ENCODE measurements around the gene DLST. TPM values are rescaled to one million over a fixed set of nuclear protein-coding genes. Genes with fewer than 3 reads are reported as not detected.

Gene DLST
- polyA plus RNA-seq, 1 experiment, result 150 TPM

- H3K27ac ChIP-seq (ENCODE audit: low read depth, low read length), result no peak overlapping the region
- POLR2A ChIA-PET, result no interaction called here
- CTCF ChIA-PET, result interaction anchor here (1.5 to 3.3 kb wide), 2 partner anchors 90 to 138 kb away, joined by 4 to 14 read pairs; no protein-coding TSS in a partner anchor
These were observed 69.2 kb downstream of the DLST start for GRCh38 chr14:74950795-74951442.

GRCh38 chr14:74951443-74952179 is 69.9 kb downstream of the DLST start:
- Histone ChIP-seq H3K9me3 (ENCODE audit: control insufficient read depth, insufficient read depth, low read length) (no peaks in the 10 kb centered on the region; the same call in 1 of the 2 replicates), H3K27me3 (ENCODE audit: control insufficient read depth, insufficient read depth, low read length) (peaks cover 5% of the 10 kb centered on the region), H3K27ac (ENCODE audit: low read depth, low read length) (no peak overlapping the region), H3K4me3 (ENCODE audit: low read depth, low read length) (no peak overlapping the region)
- POLR2A ChIA-PET, result no interaction called here
- CTCF ChIA-PET, result interaction anchor here (1.5 to 3.3 kb wide), 2 partner anchors 91 to 137 kb away, joined by 4 to 14 read pairs; no protein-coding TSS in a partner anchor
- DNase-seq (ENCODE audit: low read depth, low spot score), result no peak
- no peak for TF ChIP-seq CTCF (IDR thresholded peaks at IDR 0.05; ENCODE audit: low read depth, low read length)

More at GRCh38 chr14:74950795-74951442, 69.2 kb downstream of the DLST start:
- no peak for TF ChIP-seq CTCF (IDR thresholded peaks at IDR 0.05; ENCODE audit: low read depth, low read length)
- Histone ChIP-seq H3K27me3 (ENCODE audit: control insufficient read depth, insufficient read depth, low read length) (peaks cover 2% of the 10 kb centered on the region), H3K9me3 (ENCODE audit: control insufficient read depth, insufficient read depth, low read length) (no peaks in the 10 kb centered on the region), H3K4me3 (ENCODE audit: low read depth, low read length) (no peak overlapping the region)
- DNase-seq (ENCODE audit: low read depth, low spot score), result no peak

- DNase-seq (ENCODE audit: low read depth, low spot score), result no peak
- Histone ChIP-seq H3K4me3 (ENCODE audit: low read depth, low read length) (no peak overlapping the region), H3K27ac (ENCODE audit: low read depth, low read length) (no peak overlapping the region), H3K27me3 (ENCODE audit: control insufficient read depth, insufficient read depth, low read length) (peaks cover 8% of the 10 kb centered on the region), H3K9me3 (ENCODE audit: control insufficient read depth, insufficient read depth, low read length) (no peaks in the 10 kb centered on the region; the same call in 1 of the 2 replicates)
- ChIA-PET POLR2A (no interaction called here), CTCF (interaction anchor here (1.5 to 3.3 kb wide), 2 partner anchors 91 to 136 kb away, joined by 4 to 14 read pairs; no protein-coding TSS in a partner anchor)
- no peak for TF ChIP-seq CTCF (IDR thresholded peaks at IDR 0.05; ENCODE audit: low read depth, low read length)
These were observed 70.5 kb downstream of the DLST start for GRCh38 chr14:74952180-74952665.

GRCh38 chr14:74952697-74953484 is 71.2 kb downstream of the DLST start:
- H3K4me3 ChIP-seq (ENCODE audit: low read depth, low read length), result no peak overlapping the region
- no peak for TF ChIP-seq CTCF (IDR thresholded peaks at IDR 0.05; ENCODE audit: low read depth, low read length)
- no peak for DNase-seq (ENCODE audit: low read depth, low spot score)
- ChIA-PET POLR2A (no interaction called here), CTCF (interaction anchor here (1.6 to 3.3 kb wide), 2 partner anchors 8 to 136 kb away, joined by 6 to 14 read pairs; no protein-coding TSS in a partner anchor)
- H3K27ac ChIP-seq (ENCODE audit: low read depth, low read length), result no peak overlapping the region
- no peaks in the 10 kb centered on the region; the same call in 1 of the 2 replicates for H3K9me3 ChIP-seq (ENCODE audit: control insufficient read depth, insufficient read depth, low read length)
- peaks cover 12% of the 10 kb centered on the region for H3K27me3 ChIP-seq (ENCODE audit: control insufficient read depth, insufficient read depth, low read length)

Other genes starting within 250 kb of the DLST start
- 51.8 and 55.3 TPM in 2 replicates for gene AREL1, start 168.8 kb upstream of the DLST start, polyA plus RNA-seq (2011; rRNA removed)
- 61.3 and 78.5 TPM in 2 replicates for gene FCF1, start 168.8 kb upstream of the DLST start, polyA plus RNA-seq (2011; rRNA removed)
- 15.3 and 17.6 TPM in 2 replicates for gene YLPM1, start 118.6 kb upstream of the DLST start, polyA plus RNA-seq (2011; rRNA removed)
- not detected in 2 replicates for gene PROX2, start 5.8 kb upstream of the DLST start, polyA plus RNA-seq (2011; rRNA removed)
- gene RPS6KL1, start 41.3 kb downstream of the DLST start, polyA plus RNA-seq (2011; rRNA removed), result 0.37 and 0.64 TPM in 2 replicates
- gene PGF, start 73.7 kb downstream of the DLST start, polyA plus RNA-seq (2011; rRNA removed), result 0.55 and 0.63 TPM in 2 replicates
- 78.3 and 82.5 TPM in 2 replicates for gene EIF2B2, start 121.0 kb downstream of the DLST start, polyA plus RNA-seq (2011; rRNA removed)
- 14.0 and 16.2 TPM in 2 replicates for gene MLH3, start 169.6 kb downstream of the DLST start, polyA plus RNA-seq (2011; rRNA removed)
- gene ACYP1, start 182.1 kb downstream of the DLST start, polyA plus RNA-seq (2011; rRNA removed), result 14.3 and 18.4 TPM in 2 replicates
- gene ZC2HC1C, start 187.7 kb downstream of the DLST start, polyA plus RNA-seq (2011; rRNA removed), result 0.45 and 0.73 TPM in 2 replicates
- 72.4 and 82.3 TPM in 2 replicates for gene NEK9, start 245.1 kb downstream of the DLST start, polyA plus RNA-seq (2011; rRNA removed)

All from AG04450 (cell line).